ENCODE results near the gene C20orf144. TPM values are rescaled to one million over a fixed set of nuclear protein-coding genes. Genes with fewer than 3 reads are reported as not detected.

C20orf144 gene
- polyA plus RNA-seq, 2 of the 4 experiments (the other 2 are of a cell fraction) = 0.10 to 0.12 TPM

GRCh38 chr20:33654680-33655161 lies 7.4 kb upstream of the C20orf144 start:
- Histone ChIP-seq H3K4me1 (peaks cover 4% of the 10 kb centered on the region; the same call in 1 of the 3 replicates), H3K9me3 (no peaks in the 10 kb centered on the region), H3K4me3 (no peak overlapping the region), H3K27ac (no peak overlapping the region), H3K4me2 (no peak overlapping the region)
- ChIA-PET POLR2A (interaction anchor here (0.5 to 2.2 kb wide), 2 partner anchors 9 to 201 kb away, joined by 3 to 14 read pairs; no protein-coding TSS in a partner anchor), CTCF (interaction anchor here (1.2 to 4.8 kb wide), 7 partner anchors 9 to 427 kb away, joined by 4 to 28 read pairs (median 5); partner anchors contain the start of genes ACTL10 and C20orf144)
- WGBS (ENCODE audit: missing lambda C conversion rate) = 90% methylated on average over 14 of the region's 14 CpGs
- no peak for DNase-seq (ENCODE audit: low read depth in 1 of 2, low spot score in 1 of 2)
- FAIRE-seq = no peak
- no peak for ATAC-seq
- TF ChIP-seq HDAC2 (IDR thresholded peaks at IDR 0.05) (no peak), RNF2 (IDR thresholded peaks at IDR 0.05; ENCODE audit: borderline replicate concordance, low read depth) (no peak), CHD2 (IDR thresholded peaks at IDR 0.05; ENCODE audit: low read length, partially characterized antibody) (no peak), SREBF2 (IDR thresholded peaks at IDR 0.05) (no peak), JUNB (IDR thresholded peaks at IDR 0.05) (no peak), KDM5A (IDR thresholded peaks at IDR 0.05) (no peak), TP53 (CRISPR knock-in tag; IDR thresholded peaks at IDR 0.05) (no peak), RAD21 (conservative IDR thresholded peaks at IDR 0.05 in 1 of 2, IDR thresholded peaks at IDR 0.05 in 1 of 2) (no peak), PHF8 (IDR thresholded peaks at IDR 0.05; ENCODE audit: borderline replicate concordance, low read depth) (no peak), ESRRA (IDR thresholded peaks at IDR 0.05; ENCODE audit: borderline replicate concordance, low read length) (no peak), EHMT2 (IDR thresholded peaks at IDR 0.05; ENCODE audit: low read depth) (no peak), HEYL (CRISPR knock-in tag; IDR thresholded peaks at IDR 0.05) (no peak), POLR2A (IDR thresholded peaks at IDR 0.05; ENCODE audit: low read length) (no peak)
- TF ChIP-seq, protein P1, sequence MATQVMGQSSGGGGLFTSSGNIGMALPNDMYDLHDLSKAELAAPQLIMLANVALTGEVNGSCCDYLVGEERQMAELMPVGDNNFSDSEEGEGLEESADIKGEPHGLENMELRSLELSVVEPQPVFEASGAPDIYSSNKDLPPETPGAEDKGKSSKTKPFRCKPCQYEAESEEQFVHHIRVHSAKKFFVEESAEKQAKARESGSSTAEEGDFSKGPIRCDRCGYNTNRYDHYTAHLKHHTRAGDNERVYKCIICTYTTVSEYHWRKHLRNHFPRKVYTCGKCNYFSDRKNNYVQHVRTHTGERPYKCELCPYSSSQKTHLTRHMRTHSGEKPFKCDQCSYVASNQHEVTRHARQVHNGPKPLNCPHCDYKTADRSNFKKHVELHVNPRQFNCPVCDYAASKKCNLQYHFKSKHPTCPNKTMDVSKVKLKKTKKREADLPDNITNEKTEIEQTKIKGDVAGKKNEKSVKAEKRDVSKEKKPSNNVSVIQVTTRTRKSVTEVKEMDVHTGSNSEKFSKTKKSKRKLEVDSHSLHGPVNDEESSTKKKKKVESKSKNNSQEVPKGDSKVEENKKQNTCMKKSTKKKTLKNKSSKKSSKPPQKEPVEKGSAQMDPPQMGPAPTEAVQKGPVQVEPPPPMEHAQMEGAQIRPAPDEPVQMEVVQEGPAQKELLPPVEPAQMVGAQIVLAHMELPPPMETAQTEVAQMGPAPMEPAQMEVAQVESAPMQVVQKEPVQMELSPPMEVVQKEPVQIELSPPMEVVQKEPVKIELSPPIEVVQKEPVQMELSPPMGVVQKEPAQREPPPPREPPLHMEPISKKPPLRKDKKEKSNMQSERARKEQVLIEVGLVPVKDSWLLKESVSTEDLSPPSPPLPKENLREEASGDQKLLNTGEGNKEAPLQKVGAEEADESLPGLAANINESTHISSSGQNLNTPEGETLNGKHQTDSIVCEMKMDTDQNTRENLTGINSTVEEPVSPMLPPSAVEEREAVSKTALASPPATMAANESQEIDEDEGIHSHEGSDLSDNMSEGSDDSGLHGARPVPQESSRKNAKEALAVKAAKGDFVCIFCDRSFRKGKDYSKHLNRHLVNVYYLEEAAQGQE (IDR thresholded peaks at IDR 0.05) = no peak
- TF ChIP-seq, protein P2, sequence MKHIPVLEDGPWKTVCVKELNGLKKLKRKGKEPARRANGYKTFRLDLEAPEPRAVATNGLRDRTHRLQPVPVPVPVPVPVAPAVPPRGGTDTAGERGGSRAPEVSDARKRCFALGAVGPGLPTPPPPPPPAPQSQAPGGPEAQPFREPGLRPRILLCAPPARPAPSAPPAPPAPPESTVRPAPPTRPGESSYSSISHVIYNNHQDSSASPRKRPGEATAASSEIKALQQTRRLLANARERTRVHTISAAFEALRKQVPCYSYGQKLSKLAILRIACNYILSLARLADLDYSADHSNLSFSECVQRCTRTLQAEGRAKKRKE (CRISPR knock-in tag; IDR thresholded peaks at IDR 0.05; ENCODE audit: low read depth) = no peak

- POLR2A ChIA-PET = interaction anchor here (0.5 to 2.2 kb wide), 2 partner anchors 8 to 201 kb away, joined by 3 to 14 read pairs; no protein-coding TSS in a partner anchor
- no peak overlapping the region for H3K4me2 ChIP-seq
- WGBS (ENCODE audit: missing lambda C conversion rate) = 79% methylated on average over 4 of the region's 4 CpGs
- DNase-seq (ENCODE audit: low read depth in 1 of 2, low spot score in 1 of 2) (no peak), FAIRE-seq (no peak), ATAC-seq (no peak)
- H3K9me3 ChIP-seq = no peaks in the 10 kb centered on the region
- TF ChIP-seq NR3C1 (IDR thresholded peaks at IDR 0.05) (no peak), RFX5 (IDR thresholded peaks at IDR 0.05) (no peak), HOXA7 (CRISPR knock-in tag; IDR thresholded peaks at IDR 0.05) (no peak), EP300 (IDR thresholded peaks at IDR 0.05) (no peak), USF2 (IDR thresholded peaks at IDR 0.05) (no peak), RCOR1 (IDR thresholded peaks at IDR 0.05; ENCODE audit: low read depth, low read length) (no peak), FOXS1 (CRISPR knock-in tag; IDR thresholded peaks at IDR 0.05) (no peak), HEYL (CRISPR knock-in tag; IDR thresholded peaks at IDR 0.05) (no peak), ZFP36 (IDR thresholded peaks at IDR 0.05; ENCODE audit: borderline replicate concordance, partially characterized antibody) (no peak), RAD21 (conservative IDR thresholded peaks at IDR 0.05 in 1 of 2, IDR thresholded peaks at IDR 0.05 in 1 of 2) (no peak), FOSL2 (IDR thresholded peaks at IDR 0.05) (no peak), FOSL2 (CRISPR knock-in tag; IDR thresholded peaks at IDR 0.05) (no peak), GATA3 (IDR thresholded peaks at IDR 0.05; ENCODE audit: borderline replicate concordance) (no peak), BHLHE40 (IDR thresholded peaks at IDR 0.05; ENCODE audit: low read depth, low read length) (no peak), SMC3 (IDR thresholded peaks at IDR 0.05) (no peak), MAFK (IDR thresholded peaks at IDR 0.05; ENCODE audit: partially characterized antibody) (no peak), POLR2AphosphoS2 (conservative IDR thresholded peaks at IDR 0.05; ENCODE audit: low read length) (no peak)
- TF ChIP-seq, protein P3, sequence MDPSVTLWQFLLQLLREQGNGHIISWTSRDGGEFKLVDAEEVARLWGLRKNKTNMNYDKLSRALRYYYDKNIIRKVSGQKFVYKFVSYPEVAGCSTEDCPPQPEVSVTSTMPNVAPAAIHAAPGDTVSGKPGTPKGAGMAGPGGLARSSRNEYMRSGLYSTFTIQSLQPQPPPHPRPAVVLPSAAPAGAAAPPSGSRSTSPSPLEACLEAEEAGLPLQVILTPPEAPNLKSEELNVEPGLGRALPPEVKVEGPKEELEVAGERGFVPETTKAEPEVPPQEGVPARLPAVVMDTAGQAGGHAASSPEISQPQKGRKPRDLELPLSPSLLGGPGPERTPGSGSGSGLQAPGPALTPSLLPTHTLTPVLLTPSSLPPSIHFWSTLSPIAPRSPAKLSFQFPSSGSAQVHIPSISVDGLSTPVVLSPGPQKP (IDR thresholded peaks at IDR 0.05; ENCODE audit: low read depth, low read length) = no peak
- TF ChIP-seq, protein P4, sequence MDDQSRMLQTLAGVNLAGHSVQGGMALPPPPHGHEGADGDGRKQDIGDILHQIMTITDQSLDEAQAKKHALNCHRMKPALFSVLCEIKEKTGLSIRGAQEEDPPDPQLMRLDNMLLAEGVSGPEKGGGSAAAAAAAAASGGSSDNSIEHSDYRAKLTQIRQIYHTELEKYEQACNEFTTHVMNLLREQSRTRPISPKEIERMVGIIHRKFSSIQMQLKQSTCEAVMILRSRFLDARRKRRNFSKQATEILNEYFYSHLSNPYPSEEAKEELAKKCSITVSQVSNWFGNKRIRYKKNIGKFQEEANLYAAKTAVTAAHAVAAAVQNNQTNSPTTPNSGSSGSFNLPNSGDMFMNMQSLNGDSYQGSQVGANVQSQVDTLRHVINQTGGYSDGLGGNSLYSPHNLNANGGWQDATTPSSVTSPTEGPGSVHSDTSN (IDR thresholded peaks at IDR 0.05) = no peak
- H3K27ac ChIP-seq = no peak overlapping the region
- no peak overlapping the region for H3K4me3 ChIP-seq
- H3K4me1 ChIP-seq = peaks cover 4% of the 10 kb centered on the region; the same call in 1 of the 3 replicates
- CTCF ChIA-PET = interaction anchor here (1.2 to 4.8 kb wide), 2 partner anchors 12 to 198 kb away, joined by 4 to 21 read pairs; no protein-coding TSS in a partner anchor
These were observed 7.0 kb upstream of the C20orf144 start for GRCh38 chr20:33655164-33655563.

All from A549 (cell line).